Kidney (tissue), 14 donors: ENCODE measurements around the gene ZSCAN31. TPM values are rescaled to one million over a fixed set of nuclear protein-coding genes. Genes with fewer than 3 reads are reported as not detected.

Experiments
- DNase-seq, 5 donors: peaks; one replicate each; pipeline ENCODE4 v3.0.0-alpha.2; 2013 to 2020
- FAIRE-seq: peaks from 2 replicates; lab custom pipeline; 2012; peaks lifted over from hg19 to GRCh38; lab: Jason Lieb, UNC
- H3K27ac ChIP-seq, 2 donors: one replicate each; pipeline ENCODE4 v1.7.0; 2013; ENCODE audit warnings: low read depth in 2 of 2, low read length in 2 of 2, inconsistent platforms in 1 of 2
- H3K27me3 ChIP-seq: one replicate; pipeline ENCODE4 v1.7.1; 2013; ENCODE audit warnings: low read length, inconsistent platforms; ENCODE audit not compliant: control insufficient read depth, insufficient read depth
- H3K36me3 ChIP-seq, 3 donors: one replicate each; pipeline versions ENCODE4 v1.7.0 to v1.7.1; 2013; ENCODE audit warnings: low read length in 3 of 3, control low read depth in 1 of 3, inconsistent platforms in 1 of 3; ENCODE audit not compliant: insufficient read depth in 3 of 3, control insufficient read depth in 2 of 3
- H3K4me1 ChIP-seq, 3 donors: one replicate each; pipeline versions ENCODE4 v1.7.0 to v1.7.1; 2013; ENCODE audit warnings: low read length in 3 of 3, inconsistent platforms in 1 of 3, low read depth in 1 of 3; ENCODE audit not compliant: control insufficient read depth in 2 of 3, insufficient read depth in 2 of 3
- H3K4me3 ChIP-seq, 3 donors: one replicate each; pipeline versions ENCODE4 v1.7.0 to v1.8.1; 2013; ENCODE audit warnings: low read length in 3 of 3, control low read depth in 1 of 3, inconsistent platforms in 1 of 3
- H3K9ac ChIP-seq, 3 donors: one replicate each; pipeline versions ENCODE4 v1.7.0 to v1.7.1; 2013; ENCODE audit warnings: low read length in 3 of 3, control low read depth in 1 of 3, inconsistent platforms in 1 of 3
- H3K9me3 ChIP-seq, 3 donors: one replicate each; pipeline versions ENCODE4 v1.7.0 to v1.7.1; 2013; ENCODE audit warnings: low read length in 3 of 3, control low read depth in 1 of 3, inconsistent platforms in 1 of 3; ENCODE audit not compliant: control insufficient read depth in 2 of 3, insufficient read depth in 1 of 3
- intact Hi-C: fragments of 100-400 bp; cut with DNase I; formaldehyde crosslinking; loops from one replicate; pipeline ENCODE4 v1.11.1; 2022
- polyA plus RNA-seq: library from polyadenylated mRNA; stranded (reverse); fragments of 350-450 nt; fragmentation: Illumina TruSeq; extraction: RNeasy Lipid Tissue Mini Kit (QIAGEN cat#74804); gene quantifications from one replicate; pipeline ENCODE4 v1.2.3, GENCODE V29; 2014; ENCODE audit warnings: low read depth, low replicate concordance; ENCODE audit not compliant: insufficient read depth
- total RNA-seq: library from RNA; stranded (reverse); fragmentation: NEBNext Ultra II Directional; extraction: Animal tissue kit (Norgen Biotek cat#: 25700); gene quantifications from one replicate; pipeline ENCODE4 v1.2.1, GENCODE V29; 2021
- TF ChIP-seq, protein P1 (sequence below): IDR thresholded peaks from 3 replicates; pipeline ENCODE4 v1.5.1; 2012; ENCODE audit warnings: mild to moderate bottlenecking, moderate library complexity, borderline replicate concordance; ENCODE audit not compliant: insufficient read depth; ENCODE audit errors: extremely low read depth
- donor health status: control.
- donor health status: control.
- donor health status: control.
- donor health status: control.
- donor health status: control.
- donor health status: DM: yes; HTN: yes; CAD: no.
- donor health status: Normal renal cell carcinoma (clear cell type).

Gene ZSCAN31
- total and polyA plus RNA-seq, 2 donors from 2014 or later, result 4.1 to 6.3 TPM

GRCh38 chr6:28349344-28349891 is 13.5 kb upstream of the ZSCAN31 start:
- peak overlapping the region; percentile 61 to 70 for H3K27ac ChIP-seq
- no peak for FAIRE-seq
- no peaks in the 10 kb centered on the region for H3K27me3 ChIP-seq
- peak overlapping the region; percentile 87 to 94 (median 91) for H3K9ac ChIP-seq
- intact Hi-C loops, result no loop called here
- H3K4me1 ChIP-seq, result peaks cover 0 to 9% (median 6%) of the 10 kb centered on the region in 3 donors
- H3K36me3 ChIP-seq, result no peaks in the 10 kb centered on the region
- DNase-seq, result no peak
- TF ChIP-seq, protein P1, sequence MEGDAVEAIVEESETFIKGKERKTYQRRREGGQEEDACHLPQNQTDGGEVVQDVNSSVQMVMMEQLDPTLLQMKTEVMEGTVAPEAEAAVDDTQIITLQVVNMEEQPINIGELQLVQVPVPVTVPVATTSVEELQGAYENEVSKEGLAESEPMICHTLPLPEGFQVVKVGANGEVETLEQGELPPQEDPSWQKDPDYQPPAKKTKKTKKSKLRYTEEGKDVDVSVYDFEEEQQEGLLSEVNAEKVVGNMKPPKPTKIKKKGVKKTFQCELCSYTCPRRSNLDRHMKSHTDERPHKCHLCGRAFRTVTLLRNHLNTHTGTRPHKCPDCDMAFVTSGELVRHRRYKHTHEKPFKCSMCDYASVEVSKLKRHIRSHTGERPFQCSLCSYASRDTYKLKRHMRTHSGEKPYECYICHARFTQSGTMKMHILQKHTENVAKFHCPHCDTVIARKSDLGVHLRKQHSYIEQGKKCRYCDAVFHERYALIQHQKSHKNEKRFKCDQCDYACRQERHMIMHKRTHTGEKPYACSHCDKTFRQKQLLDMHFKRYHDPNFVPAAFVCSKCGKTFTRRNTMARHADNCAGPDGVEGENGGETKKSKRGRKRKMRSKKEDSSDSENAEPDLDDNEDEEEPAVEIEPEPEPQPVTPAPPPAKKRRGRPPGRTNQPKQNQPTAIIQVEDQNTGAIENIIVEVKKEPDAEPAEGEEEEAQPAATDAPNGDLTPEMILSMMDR, result no peak
- peak overlapping the region; percentile 87 to 98 (median 97) for H3K4me3 ChIP-seq
- H3K9me3 ChIP-seq, result no peaks in the 10 kb centered on the region

- no peak for FAIRE-seq
- H3K9ac ChIP-seq, result no peak overlapping the region
- H3K4me3 ChIP-seq, result no peak overlapping the region
- no peak overlapping the region for H3K27ac ChIP-seq
- TF ChIP-seq, protein P1, result no peak
- H3K9me3 ChIP-seq, result no peaks in the 10 kb centered on the region
- no peak for DNase-seq
- H3K27me3 ChIP-seq, result no peaks in the 10 kb centered on the region
- peaks cover 0 to 7% (median 6%) of the 10 kb centered on the region in 3 donors for H3K4me1 ChIP-seq
- H3K36me3 ChIP-seq, result no peaks in the 10 kb centered on the region
- intact Hi-C loops, result no loop called here
Observed at GRCh38 chr6:28347119-28347518, 11.2 kb upstream of the ZSCAN31 start.

DNA sequence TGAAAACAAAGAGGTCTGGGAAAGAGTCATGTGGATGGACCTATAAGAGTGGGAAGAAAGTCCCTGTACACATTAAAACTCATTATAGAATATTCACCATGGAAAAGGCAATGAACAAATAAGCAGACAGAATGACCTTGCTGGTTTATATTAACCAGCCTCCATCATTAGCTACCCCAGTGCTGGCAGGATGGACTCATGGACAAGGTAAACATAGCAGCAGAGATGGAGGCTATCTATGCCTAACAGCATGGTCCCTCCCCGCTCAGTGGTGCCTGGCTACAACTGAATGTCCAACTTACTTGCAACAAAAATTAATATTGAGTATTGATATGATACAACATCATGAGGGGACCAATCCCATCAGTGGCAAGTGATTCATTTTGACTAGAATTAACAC is 9.3 kb upstream of the ZSCAN31 start:
- no peaks in the 10 kb centered on the region for H3K36me3 ChIP-seq
- FAIRE-seq, result no peak
- DNase-seq, result no peak
- H3K9ac ChIP-seq, result no peak overlapping the region
- no peaks in the 10 kb centered on the region for H3K9me3 ChIP-seq
- no peak overlapping the region for H3K27ac ChIP-seq
- TF ChIP-seq, protein P1, result no peak
- no peaks in the 10 kb centered on the region for H3K27me3 ChIP-seq
- H3K4me3 ChIP-seq, result no peak overlapping the region
- H3K4me1 ChIP-seq, result no peaks in the 10 kb centered on the region
- intact Hi-C loops, result no loop called here
